Measurements from ENCODE around the gene DST. TPM values are rescaled to one million over a fixed set of nuclear protein-coding genes. Genes with fewer than 3 reads are reported as not detected.

The DST gene
- 100 to 1,000 TPM; 325 to 525 TPM for total RNA-seq
- 100 to 1,000 TPM; 411 to 429 TPM for polyA plus RNA-seq (ENCODE audit: insufficient read length in 2 of 2)
- long read RNA-seq, donor 1, transcript DST-211 (4 exons, 2,016 nt), result minor isoform, 6 of 65 reads
- long read RNA-seq, donor 1, transcript DST-218 (2 exons, 2,967 nt), result major isoform, 9 of 65 reads
- long read RNA-seq, donor 1, partial matches to known transcripts, result 43 of 65 reads
- long read RNA-seq, donor 1, other reads (novel, unspliced or antisense), result 0 of 65 reads
- long read RNA-seq, donor 2, partial matches to known transcripts, result 0 of 10 reads
- long read RNA-seq, donor 2, other reads (novel, unspliced or antisense), result 0 of 10 reads
- long read RNA-seq, donor 3, transcript DST-218 (2 exons, 2,967 nt), result major isoform, 5 of 25 reads
- long read RNA-seq, donor 3, partial matches to known transcripts, result 11 of 25 reads
- long read RNA-seq, donor 3, other reads (novel, unspliced or antisense), result 0 of 25 reads
- long read RNA-seq, donor 4, full-length matches to known transcripts, result 16 of 36 reads
- long read RNA-seq, donor 4, partial matches to known transcripts, result 20 of 36 reads
- long read RNA-seq, donor 4, other reads (novel, unspliced or antisense), result 0 of 36 reads

GRCh38 chr6:56642366-56643261 lies at the start of gene DST:
Gene DST, minus strand, starts transcription at chr6:56642889.
- WGBS (ENCODE audit: insufficient coverage), result 86% methylated on average over 1 of the region's 7 CpGs
- H3K4me3 ChIP-seq (ENCODE audit: low read depth, low read length), result no peak within 1 kb of the TSS
- no peaks in the 10 kb centered on the region for H3K27me3 ChIP-seq (ENCODE audit: control insufficient read depth, insufficient read depth, low read length)
- no peak within 1 kb of the TSS for H3K27ac ChIP-seq (ENCODE audit: low read depth, low read length)
- peaks cover 11% of the 10 kb centered on the region for H3K36me3 ChIP-seq (ENCODE audit: control insufficient read depth, insufficient read depth, low read length)
- no peaks in the 10 kb centered on the region for H3K9me3 ChIP-seq (ENCODE audit: control insufficient read depth, insufficient read depth, low read length)
- H3K4me1 ChIP-seq (ENCODE audit: control insufficient read depth, insufficient read depth, low read length), result no peaks in the 10 kb centered on the region
- no peak for DNase-seq (ENCODE audit: low read depth in 4 of 6, low spot score in 6 of 6)

- DNase-seq (ENCODE audit: low read depth in 4 of 6, low spot score in 6 of 6), result no peak
- Histone ChIP-seq H3K4me3 (ENCODE audit: low read depth, low read length) (no peak overlapping the region), H3K4me1 (ENCODE audit: control insufficient read depth, insufficient read depth, low read length) (no peaks in the 10 kb centered on the region), H3K9me3 (ENCODE audit: control insufficient read depth, insufficient read depth, low read length) (no peaks in the 10 kb centered on the region), H3K27me3 (ENCODE audit: control insufficient read depth, insufficient read depth, low read length) (no peaks in the 10 kb centered on the region), H3K36me3 (ENCODE audit: control insufficient read depth, insufficient read depth, low read length) (no peaks in the 10 kb centered on the region), H3K27ac (ENCODE audit: low read depth, low read length) (no peak overlapping the region)
- no CpG with 5 or more reads among the region's 1 CpG for WGBS (ENCODE audit: insufficient coverage)
Observed at GRCh38 chr6:56691814-56692213, 49.1 kb upstream of the DST start.

- Histone ChIP-seq H3K4me1 (ENCODE audit: control insufficient read depth, insufficient read depth, low read length) (no peaks in the 10 kb centered on the region), H3K9me3 (ENCODE audit: control insufficient read depth, insufficient read depth, low read length) (no peaks in the 10 kb centered on the region), H3K27me3 (ENCODE audit: control insufficient read depth, insufficient read depth, low read length) (no peaks in the 10 kb centered on the region), H3K4me3 (ENCODE audit: low read depth, low read length) (no peak overlapping the region), H3K27ac (ENCODE audit: low read depth, low read length) (no peak overlapping the region), H3K36me3 (ENCODE audit: control insufficient read depth, insufficient read depth, low read length) (no peaks in the 10 kb centered on the region)
- WGBS (ENCODE audit: insufficient coverage), result 90% methylated on average over 2 of the region's 2 CpGs
- DNase-seq (ENCODE audit: low read depth in 4 of 6, low spot score in 6 of 6), result no peak
Observed at GRCh38 chr6:56691286-56691595, 48.6 kb upstream of the DST start.

- H3K9me3 ChIP-seq (ENCODE audit: control insufficient read depth, insufficient read depth, low read length), result no peaks in the 10 kb centered on the region
- no peak for DNase-seq (ENCODE audit: low read depth in 4 of 6, low spot score in 6 of 6)
- no peaks in the 10 kb centered on the region for H3K4me1 ChIP-seq (ENCODE audit: control insufficient read depth, insufficient read depth, low read length)
- H3K4me3 ChIP-seq (ENCODE audit: low read depth, low read length), result no peak overlapping the region
- no peaks in the 10 kb centered on the region for H3K36me3 ChIP-seq (ENCODE audit: control insufficient read depth, insufficient read depth, low read length)
- no peak overlapping the region for H3K27ac ChIP-seq (ENCODE audit: low read depth, low read length)
- H3K27me3 ChIP-seq (ENCODE audit: control insufficient read depth, insufficient read depth, low read length), result no peaks in the 10 kb centered on the region
- no CpG with 5 or more reads among the region's 4 CpGs for WGBS (ENCODE audit: insufficient coverage)
Observed at GRCh38 chr6:56690519-56691285, 48.0 kb upstream of the DST start.

- Histone ChIP-seq H3K4me1 (ENCODE audit: control insufficient read depth, insufficient read depth, low read length) (no peaks in the 10 kb centered on the region), H3K27me3 (ENCODE audit: control insufficient read depth, insufficient read depth, low read length) (no peaks in the 10 kb centered on the region), H3K27ac (ENCODE audit: low read depth, low read length) (no peak overlapping the region), H3K36me3 (ENCODE audit: control insufficient read depth, insufficient read depth, low read length) (no peaks in the 10 kb centered on the region), H3K9me3 (ENCODE audit: control insufficient read depth, insufficient read depth, low read length) (no peaks in the 10 kb centered on the region), H3K4me3 (ENCODE audit: low read depth, low read length) (no peak overlapping the region)
- WGBS (ENCODE audit: insufficient coverage), result 100% methylated on average over 1 of the region's 1 CpG
- no peak for DNase-seq (ENCODE audit: low read depth in 4 of 6, low spot score in 6 of 6)
Observed at GRCh38 chr6:56689663-56690062, 47.0 kb upstream of the DST start.

GRCh38 chr6:56689114-56689513 lies 46.4 kb upstream of the DST start:
- Histone ChIP-seq H3K27me3 (ENCODE audit: control insufficient read depth, insufficient read depth, low read length) (no peaks in the 10 kb centered on the region), H3K4me3 (ENCODE audit: low read depth, low read length) (no peak overlapping the region)
- WGBS (ENCODE audit: insufficient coverage), result no CpG with 5 or more reads among the region's 3 CpGs

GRCh38 chr6:56688521-56688920 lies 45.8 kb upstream of the DST start:
- H3K4me3 ChIP-seq (ENCODE audit: low read depth, low read length), result no peak overlapping the region
- H3K27me3 ChIP-seq (ENCODE audit: control insufficient read depth, insufficient read depth, low read length), result no peaks in the 10 kb centered on the region
- no peaks in the 10 kb centered on the region for H3K4me1 ChIP-seq (ENCODE audit: control insufficient read depth, insufficient read depth, low read length)
- no CpG with 5 or more reads among the region's 2 CpGs for WGBS (ENCODE audit: insufficient coverage)
- no peaks in the 10 kb centered on the region for H3K9me3 ChIP-seq (ENCODE audit: control insufficient read depth, insufficient read depth, low read length)
- no peaks in the 10 kb centered on the region for H3K36me3 ChIP-seq (ENCODE audit: control insufficient read depth, insufficient read depth, low read length)
- no peak for DNase-seq (ENCODE audit: low read depth in 4 of 6, low spot score in 6 of 6)
- no peak overlapping the region for H3K27ac ChIP-seq (ENCODE audit: low read depth, low read length)

More at GRCh38 chr6:56689114-56689513, 46.4 kb upstream of the DST start:
- no peaks in the 10 kb centered on the region for H3K4me1 ChIP-seq (ENCODE audit: control insufficient read depth, insufficient read depth, low read length)
- no peak overlapping the region for H3K27ac ChIP-seq (ENCODE audit: low read depth, low read length)
- H3K36me3 ChIP-seq (ENCODE audit: control insufficient read depth, insufficient read depth, low read length), result no peaks in the 10 kb centered on the region
- no peak for DNase-seq (ENCODE audit: low read depth in 4 of 6, low spot score in 6 of 6)
- H3K9me3 ChIP-seq (ENCODE audit: control insufficient read depth, insufficient read depth, low read length), result no peaks in the 10 kb centered on the region

- H3K27me3 ChIP-seq (ENCODE audit: control insufficient read depth, insufficient read depth, low read length), result no peaks in the 10 kb centered on the region
- H3K4me1 ChIP-seq (ENCODE audit: control insufficient read depth, insufficient read depth, low read length), result no peaks in the 10 kb centered on the region
- no peaks in the 10 kb centered on the region for H3K36me3 ChIP-seq (ENCODE audit: control insufficient read depth, insufficient read depth, low read length)
- H3K9me3 ChIP-seq (ENCODE audit: control insufficient read depth, insufficient read depth, low read length), result no peaks in the 10 kb centered on the region
- H3K27ac ChIP-seq (ENCODE audit: low read depth, low read length), result no peak overlapping the region
- no CpG with 5 or more reads among the region's 1 CpG for WGBS (ENCODE audit: insufficient coverage)
- DNase-seq (ENCODE audit: low read depth in 4 of 6, low spot score in 6 of 6), result peak in 1 of 6 donors; percentile 57
- H3K4me3 ChIP-seq (ENCODE audit: low read depth, low read length), result no peak overlapping the region
Observed at GRCh38 chr6:56687551-56687950, 44.9 kb upstream of the DST start.

- Histone ChIP-seq H3K4me1 (ENCODE audit: control insufficient read depth, insufficient read depth, low read length) (no peaks in the 10 kb centered on the region), H3K9me3 (ENCODE audit: control insufficient read depth, insufficient read depth, low read length) (no peaks in the 10 kb centered on the region), H3K27me3 (ENCODE audit: control insufficient read depth, insufficient read depth, low read length) (no peaks in the 10 kb centered on the region), H3K36me3 (ENCODE audit: control insufficient read depth, insufficient read depth, low read length) (no peaks in the 10 kb centered on the region), H3K4me3 (ENCODE audit: low read depth, low read length) (no peak overlapping the region), H3K27ac (ENCODE audit: low read depth, low read length) (no peak overlapping the region)
- DNase-seq (ENCODE audit: low read depth in 4 of 6, low spot score in 6 of 6), result no peak
- WGBS (ENCODE audit: insufficient coverage), result no CpG with 5 or more reads among the region's 2 CpGs
Observed at GRCh38 chr6:56686429-56686828, 43.7 kb upstream of the DST start.

All from spinal cord (tissue), 10 donors.